OCI-LY7 (cell line): ENCODE measurements around the gene SRC. TPM values are rescaled to one million over a fixed set of nuclear protein-coding genes. Genes with fewer than 3 reads are reported as not detected.

Source experiments
- BruUV-seq: library from RNA; stranded (reverse); fragments of 400-500 nt; replicated peaks from 2 replicates; lab custom pipeline; 2021; lab: Mats Ljungman, UMichigan
- CTCF ChIA-PET: fragments of 300-600 bp; sonication (Branson Sonifier 250); formaldehyde crosslinking; loops from one replicate; lab custom pipeline; 2022; ENCODE audit warnings: antibody characterized with exemption; ENCODE audit not compliant: unreplicated experiment; lab: Charles Lee
- POLR2A ChIA-PET: fragments of 300-600 bp; sonication (Branson Sonifier 250); formaldehyde crosslinking; loops from one replicate; lab custom pipeline; 2022; ENCODE audit warnings: antibody characterized with exemption; lab: Charles Lee
- DNase-seq: peaks from one replicate; pipeline ENCODE4 v3.0.0-alpha.2; 2015; ENCODE audit warnings: low spot score
- H2AFZ ChIP-seq: fragments of 200-600 bp; sonication (generic), shearing (Covaris generic); 2 replicates; pipeline ENCODE4 v1.6.1; 2014; ENCODE audit warnings: mild to moderate bottlenecking, antibody characterized with exemption, low read length, moderate library complexity
- H3K27ac ChIP-seq: fragments of 200-600 bp; sonication (generic); 2 replicates; pipeline ENCODE4 v1.5.1; 2014; ENCODE audit warnings: mixed run types, low read depth, mild to moderate bottlenecking, moderate library complexity, low read length, inconsistent platforms; ENCODE audit not compliant: poor library complexity, severe bottlenecking
- H3K36me3 ChIP-seq: fragments of 200-600 bp; sonication (generic); 2 replicates; pipeline ENCODE4 v1.6.1; 2014; ENCODE audit warnings: mild to moderate bottlenecking, antibody characterized with exemption, low read length, moderate library complexity, mixed read lengths; ENCODE audit not compliant: insufficient read depth
- H3K4me1 ChIP-seq: fragments of 200-600 bp; sonication (generic); 2 replicates; pipeline ENCODE4 v1.5.1; 2014; ENCODE audit warnings: mild to moderate bottlenecking, low read length; ENCODE audit not compliant: insufficient read depth, poor library complexity, severe bottlenecking
- H3K4me2 ChIP-seq: fragments of 200-600 bp; sonication (generic); 2 replicates; pipeline ENCODE4 v1.6.1; 2014; ENCODE audit warnings: mild to moderate bottlenecking, low read length
- H3K4me3 ChIP-seq: fragments of 200-600 bp; sonication (generic); 2 replicates; pipeline ENCODE4 v1.5.1; 2014; ENCODE audit warnings: mild to moderate bottlenecking, low read depth, low read length; ENCODE audit not compliant: poor library complexity, severe bottlenecking
- H3K79me2 ChIP-seq: fragments of 200-600 bp; sonication (generic); 2 replicates; pipeline ENCODE4 v1.6.1; 2016; ENCODE audit warnings: low read depth, mild to moderate bottlenecking, low read length, moderate library complexity, mixed read lengths; ENCODE audit not compliant: insufficient read depth
- H3K9me2 ChIP-seq: fragments of 200-600 bp; sonication (generic); 2 replicates; pipeline ENCODE4 v1.6.1; 2016; ENCODE audit warnings: mild to moderate bottlenecking, low read length, mixed read lengths; ENCODE audit not compliant: insufficient read depth
- H3K9me3 ChIP-seq: fragments of 200-600 bp; sonication (generic); 2 replicates; pipeline ENCODE4 v1.6.1; 2014; ENCODE audit warnings: mild to moderate bottlenecking, mixed run types, low read length, mixed read lengths
- H4K20me1 ChIP-seq: fragments of 200-600 bp; sonication (generic); 2 replicates; pipeline ENCODE4 v1.6.1; 2014; ENCODE audit warnings: mild to moderate bottlenecking, antibody characterized with exemption, low read length, moderate library complexity, mixed read lengths; ENCODE audit not compliant: insufficient read depth
- CTCF ChIP-seq: fragments of 200-600 bp; sonication (generic); conservative IDR thresholded peaks from 2 replicates; pipeline ENCODE4 v1.5.1; 2014; ENCODE audit warnings: mild to moderate bottlenecking, antibody characterized with exemption, low read length, moderate library complexity, mixed read lengths
- EZH2phosphoT487 ChIP-seq: fragments of 200-600 bp; sonication (generic); IDR thresholded peaks from 2 replicates; pipeline ENCODE4 v1.6.1; 2018; ENCODE audit warnings: low read depth, borderline replicate concordance, mild to moderate bottlenecking, mixed run types, antibody characterized with exemption, low read length, moderate library complexity, mixed read lengths
- intact Hi-C: fragments of 100-400 bp; cut with micrococcal nuclease; formaldehyde crosslinking; loops from one replicate; pipeline ENCODE4 v1.10.0; 2022; ENCODE audit not compliant: unreplicated experiment
- total RNA-seq, 2 experiments: library from RNA; depleted of rRNA in 1 of 2; stranded (reverse); fragments of >200 nt in 1 of 2; shearing (Covaris generic) in 1 of 2; gene quantifications; 2 replicates each; pipeline ENCODE4 v1.2.3, GENCODE V29; 2014 to 2022

The SRC gene
- total RNA-seq, 2 experiments from 2014 or later: 0.72 to 3.7 TPM

GRCh38 chr20:37397954-37398749 is 52.2 kb downstream of the SRC start:
- Histone ChIP-seq H2AFZ (no peak overlapping the region), H3K36me3 (no peaks in the 10 kb centered on the region), H3K9me2 (no peaks in the 10 kb centered on the region), H3K4me3 (no peak overlapping the region), H3K4me1 (no peaks in the 10 kb centered on the region), H3K9me3 (no peaks in the 10 kb centered on the region), H3K27ac (no peak overlapping the region), H3K4me2 (no peak overlapping the region), H4K20me1 (no peaks in the 10 kb centered on the region), H3K79me2 (no peaks in the 10 kb centered on the region)
- intact Hi-C loops: no loop called here
- no peak for DNase-seq
- CTCF ChIA-PET: no interaction called here
- no TSS peak for BruUV-seq
- TF ChIP-seq CTCF (no peak), EZH2phosphoT487 (no peak)
- POLR2A ChIA-PET: no interaction called here

GRCh38 chr20:37398750-37399621 is 53.0 kb downstream of the SRC start:
- Histone ChIP-seq H2AFZ (no peak overlapping the region), H3K36me3 (no peaks in the 10 kb centered on the region), H3K9me2 (no peaks in the 10 kb centered on the region), H3K4me2 (no peak overlapping the region), H3K27ac (no peak overlapping the region), H3K4me1 (no peaks in the 10 kb centered on the region), H3K79me2 (no peaks in the 10 kb centered on the region), H3K4me3 (no peak overlapping the region), H4K20me1 (no peaks in the 10 kb centered on the region), H3K9me3 (no peaks in the 10 kb centered on the region)
- ChIA-PET CTCF (no interaction called here), POLR2A (no interaction called here)
- intact Hi-C loops: no loop called here
- no TSS peak for BruUV-seq
- TF ChIP-seq CTCF: no peak
- no peak for TF ChIP-seq EZH2phosphoT487
- DNase-seq: no peak
